Activated CD8-positive, alpha-beta memory T cell treated with anti-CD3 and anti-CD28 coated beads for 24 hours (primary cell): ENCODE data around the gene SIPA1L3.
"Not testable (repeated sequence)": the region's sequence is repeated elsewhere in the genome, so short reads cannot be mapped to it uniquely, and the experiment has no call there.

Experiments
- DNase-seq: peaks from one replicate; pipeline ENCODE4 v3.0.0-alpha.2; 2020

Gene SIPA1L3, protein sequence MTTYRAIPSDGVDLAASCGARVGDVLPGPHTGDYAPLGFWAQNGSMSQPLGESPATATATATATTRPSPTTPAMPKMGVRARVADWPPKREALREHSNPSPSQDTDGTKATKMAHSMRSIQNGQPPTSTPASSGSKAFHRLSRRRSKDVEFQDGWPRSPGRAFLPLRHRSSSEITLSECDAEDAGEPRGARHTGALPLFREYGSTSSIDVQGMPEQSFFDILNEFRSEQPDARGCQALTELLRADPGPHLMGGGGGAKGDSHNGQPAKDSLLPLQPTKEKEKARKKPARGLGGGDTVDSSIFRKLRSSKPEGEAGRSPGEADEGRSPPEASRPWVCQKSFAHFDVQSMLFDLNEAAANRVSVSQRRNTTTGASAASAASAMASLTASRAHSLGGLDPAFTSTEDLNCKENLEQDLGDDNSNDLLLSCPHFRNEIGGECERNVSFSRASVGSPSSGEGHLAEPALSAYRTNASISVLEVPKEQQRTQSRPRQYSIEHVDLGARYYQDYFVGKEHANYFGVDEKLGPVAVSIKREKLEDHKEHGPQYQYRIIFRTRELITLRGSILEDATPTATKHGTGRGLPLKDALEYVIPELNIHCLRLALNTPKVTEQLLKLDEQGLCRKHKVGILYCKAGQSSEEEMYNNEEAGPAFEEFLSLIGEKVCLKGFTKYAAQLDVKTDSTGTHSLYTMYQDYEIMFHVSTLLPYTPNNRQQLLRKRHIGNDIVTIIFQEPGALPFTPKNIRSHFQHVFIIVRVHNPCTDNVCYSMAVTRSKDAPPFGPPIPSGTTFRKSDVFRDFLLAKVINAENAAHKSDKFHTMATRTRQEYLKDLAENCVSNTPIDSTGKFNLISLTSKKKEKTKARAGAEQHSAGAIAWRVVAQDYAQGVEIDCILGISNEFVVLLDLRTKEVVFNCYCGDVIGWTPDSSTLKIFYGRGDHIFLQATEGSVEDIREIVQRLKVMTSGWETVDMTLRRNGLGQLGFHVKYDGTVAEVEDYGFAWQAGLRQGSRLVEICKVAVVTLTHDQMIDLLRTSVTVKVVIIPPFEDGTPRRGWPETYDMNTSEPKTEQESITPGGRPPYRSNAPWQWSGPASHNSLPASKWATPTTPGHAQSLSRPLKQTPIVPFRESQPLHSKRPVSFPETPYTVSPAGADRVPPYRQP (N-terminal part only)

GRCh38 chr19:37906869-37907734 is at the start of gene SIPA1L3:
Gene SIPA1L3, plus strand, starts transcription at chr19:37907208. Its CDS starts 174,358 bp downstream, at chr19:38081566.
- peak; percentile 95 for DNase-seq

- no peak for DNase-seq
Observed at GRCh38 chr19:37864501-37864900, 42.5 kb upstream of the SIPA1L3 start.

GRCh38 chr19:37865930-37866329 is 41.1 kb upstream of the SIPA1L3 start:
- DNase-seq = not testable (repeated sequence)

DNA sequence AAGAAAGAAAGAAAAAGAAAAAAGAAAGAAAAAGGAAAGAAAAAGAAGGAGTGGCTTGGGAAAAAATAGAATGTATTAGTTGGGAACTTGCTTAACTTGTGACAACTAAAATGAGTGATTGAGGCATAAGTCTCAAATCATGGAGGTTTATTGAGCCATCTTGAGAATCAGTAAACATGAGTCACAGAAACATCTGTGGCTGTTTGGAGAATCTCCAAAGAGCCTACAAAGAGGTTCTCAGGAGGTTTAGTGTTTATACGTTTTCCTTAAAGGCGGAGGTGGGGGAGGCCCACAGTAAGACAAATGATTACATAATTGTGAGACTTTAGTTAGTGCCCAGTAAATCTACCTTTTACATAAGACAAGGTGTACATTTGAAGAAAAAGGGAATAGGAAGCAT is 39.2 kb upstream of the SIPA1L3 start:
- DNase-seq = no peak

- no peak for DNase-seq
Observed at GRCh38 chr19:37869766-37870340, 37.2 kb upstream of the SIPA1L3 start.

- DNase-seq = no peak
Observed at GRCh38 chr19:37872383-37872782, 34.6 kb upstream of the SIPA1L3 start.

GRCh38 chr19:37874784-37875183 is 32.2 kb upstream of the SIPA1L3 start:
- DNase-seq = no peak

DNA sequence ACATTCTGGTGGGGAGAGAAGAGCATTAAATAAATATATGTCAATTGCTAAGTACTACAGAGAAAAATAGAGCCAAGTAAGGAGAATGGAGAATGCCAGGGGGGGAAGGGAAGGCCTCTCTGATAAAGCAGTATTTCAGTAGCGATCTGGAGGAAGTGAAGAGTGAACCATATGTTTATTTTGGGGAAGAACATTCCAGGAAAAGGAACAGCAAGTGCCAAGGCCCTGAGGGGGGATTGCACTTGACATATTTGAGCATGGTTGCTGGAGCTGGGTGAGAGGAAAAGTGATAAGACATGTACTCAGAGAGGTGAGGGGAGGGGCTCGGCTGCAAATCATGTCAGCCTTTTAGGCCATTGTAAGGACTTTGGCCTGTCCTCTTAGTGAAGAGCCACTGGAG is 31.0 kb upstream of the SIPA1L3 start:
- DNase-seq = no peak

DNA sequence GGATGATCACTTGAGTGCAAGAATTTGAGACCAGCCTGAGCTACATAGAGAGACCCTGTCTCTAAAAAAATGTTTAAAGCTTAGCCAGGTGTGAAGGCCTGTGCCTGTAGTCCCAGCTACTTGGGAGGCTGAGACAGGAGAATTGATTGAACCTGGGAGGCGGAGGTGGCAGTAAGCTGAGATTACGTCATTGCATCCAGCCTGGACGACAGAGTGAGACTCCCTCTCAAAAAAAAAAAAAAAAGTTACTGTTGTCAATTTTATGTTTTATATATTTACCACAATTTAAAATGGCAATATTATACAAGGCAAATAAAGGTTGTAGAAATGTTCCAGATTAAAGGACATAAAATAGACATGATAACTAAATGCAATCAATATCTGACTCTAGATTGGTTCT is 29.9 kb upstream of the SIPA1L3 start:
- no peak for DNase-seq

DNA sequence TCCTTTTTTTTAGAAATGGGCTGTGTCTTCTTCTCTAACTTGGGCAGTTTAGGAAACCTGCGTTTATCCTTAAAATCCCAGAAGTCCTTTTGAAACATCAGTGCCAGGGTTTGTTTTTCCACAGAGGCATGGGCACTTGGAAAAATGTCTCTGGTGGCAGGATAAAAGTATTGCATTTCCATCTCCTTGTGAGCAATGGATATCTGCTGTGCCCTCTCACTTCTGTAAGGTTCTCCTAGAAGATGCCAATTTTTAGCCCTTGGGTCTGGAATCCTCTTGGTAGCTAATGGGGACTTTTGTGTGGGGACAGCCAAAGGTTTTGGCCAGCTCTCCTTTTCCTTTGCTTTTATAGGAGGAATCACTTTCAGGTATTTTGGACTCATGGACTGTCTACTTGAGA is 21.6 kb upstream of the SIPA1L3 start:
- no peak for DNase-seq

- no peak for DNase-seq
Observed at GRCh38 chr19:37886571-37886970, 20.4 kb upstream of the SIPA1L3 start.

GRCh38 chr19:37893845-37894575 is 13.0 kb upstream of the SIPA1L3 start:
- DNase-seq = no peak

GRCh38 chr19:37896180-37896579 is 10.8 kb upstream of the SIPA1L3 start:
- DNase-seq = no peak

DNA sequence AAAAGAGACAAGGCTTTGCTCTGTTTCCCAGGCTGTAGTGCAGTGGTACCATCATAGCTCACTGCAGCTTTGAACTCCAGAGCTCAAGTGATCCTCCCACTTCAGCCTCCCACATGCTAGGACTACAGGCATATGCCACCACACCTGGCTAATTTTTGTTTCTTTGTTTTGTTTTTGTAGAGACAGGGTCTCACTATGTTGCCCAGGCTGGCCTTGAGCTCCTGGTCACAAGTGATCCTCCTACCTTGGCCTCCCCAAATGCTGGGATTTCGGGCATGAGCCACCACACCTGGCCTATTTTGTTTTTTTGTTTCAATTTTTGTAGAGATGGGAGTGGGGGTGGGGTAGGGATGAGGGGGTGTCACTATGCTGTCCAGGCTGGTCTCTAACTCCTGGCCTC is 7.6 kb upstream of the SIPA1L3 start:
- no peak for DNase-seq

DNA sequence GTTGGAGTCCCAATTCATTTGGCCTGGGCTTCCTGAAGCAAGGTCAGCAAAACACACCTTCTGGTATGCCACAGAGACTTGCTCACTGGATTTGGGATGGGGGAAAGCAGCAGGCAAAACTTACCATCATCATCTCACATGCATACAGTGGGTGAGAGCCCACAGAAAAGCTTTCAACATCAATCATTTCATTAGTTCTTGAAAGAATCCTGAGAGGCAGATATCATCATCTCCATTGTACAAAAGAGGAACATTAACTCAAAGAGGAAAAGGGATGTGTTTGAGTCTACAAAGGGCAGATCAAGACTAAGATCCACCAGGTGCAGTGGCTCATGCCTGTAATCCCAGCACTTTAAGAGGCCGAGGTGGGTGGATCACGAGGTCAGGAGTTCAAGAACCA is 7.0 kb upstream of the SIPA1L3 start:
- no peak for DNase-seq

DNA sequence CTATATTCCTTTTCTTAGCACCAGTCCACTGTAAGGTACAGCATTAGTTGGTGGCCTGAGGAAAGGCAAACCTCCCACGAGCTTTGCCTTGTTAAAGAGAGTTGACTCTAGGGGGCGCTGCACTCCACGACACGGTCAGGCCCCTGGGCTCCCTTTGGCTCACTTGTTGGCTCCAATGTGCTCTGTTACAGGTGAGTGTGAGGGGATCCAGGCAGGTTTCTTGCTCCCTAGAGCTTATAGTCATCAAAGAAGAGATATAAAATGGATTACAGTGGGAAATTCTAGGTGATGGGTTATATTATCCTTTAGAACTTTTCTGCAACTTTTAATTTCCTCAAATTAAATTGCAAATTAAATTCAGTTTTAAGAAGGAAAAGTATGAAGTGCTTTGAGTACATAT is 4.3 kb upstream of the SIPA1L3 start:
- peak; percentile 89 for DNase-seq

DNA sequence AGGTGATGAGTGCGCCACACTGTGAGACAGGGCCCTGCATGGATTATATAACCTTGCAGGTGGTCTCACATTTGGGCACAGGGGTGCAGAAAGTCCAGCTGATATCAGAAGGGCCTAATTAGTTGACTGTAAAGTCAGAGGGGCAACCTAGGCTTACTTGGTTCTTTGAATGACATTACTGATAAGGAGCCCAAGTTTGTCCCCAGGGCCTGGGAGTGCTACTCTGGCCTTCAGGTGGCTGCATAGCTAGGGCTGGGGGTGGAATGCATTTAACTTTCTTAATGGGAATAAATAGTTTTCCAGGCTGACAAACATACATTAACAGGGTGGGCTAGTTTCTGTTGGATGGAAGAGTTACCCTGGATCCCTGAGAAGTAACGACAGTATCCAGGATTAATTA is 3.9 kb upstream of the SIPA1L3 start:
- DNase-seq = no peak

GRCh38 chr19:37905946-37906868 is 801 bp upstream of the SIPA1L3 start, which contains the start of gene WDR87:
Gene WDR87, minus strand, starts transcription at chr19:37906594. Its CDS starts 8,355 bp downstream, at chr19:37898239.
- DNase-seq = peak; percentile 78

DNA sequence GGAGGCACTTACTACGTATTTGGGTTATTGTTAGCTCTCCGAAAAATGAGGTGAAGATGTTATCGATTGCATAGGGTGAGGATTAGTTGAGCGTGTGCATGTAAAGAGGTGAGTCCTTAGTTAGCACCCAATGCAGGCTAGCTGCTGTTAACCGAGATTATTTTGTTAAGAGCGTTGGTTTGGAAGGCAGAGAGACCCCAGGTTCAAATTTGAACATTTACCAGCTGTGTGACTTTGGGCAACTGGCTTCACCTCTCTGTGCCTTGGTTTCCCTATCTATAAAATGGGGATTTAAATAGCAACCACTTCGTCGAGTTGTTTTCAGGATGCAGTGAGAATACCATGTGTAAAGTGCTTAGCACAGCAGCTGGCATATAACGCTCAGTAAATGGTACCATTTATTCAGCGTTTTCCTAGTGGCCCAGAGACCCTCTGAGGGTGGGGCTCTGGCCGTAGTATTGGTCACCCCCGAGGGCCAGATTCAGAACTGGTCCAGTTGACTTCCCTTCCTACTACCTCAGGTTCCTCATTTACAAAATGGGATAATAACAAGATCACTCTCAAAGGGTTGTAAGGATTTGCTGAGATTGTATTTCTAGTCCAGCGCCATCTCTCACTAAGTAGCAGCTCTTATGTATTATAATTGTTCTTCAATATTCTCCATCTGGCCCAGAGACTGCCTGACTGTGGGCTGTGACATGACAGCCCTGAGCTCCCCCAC is 887 bp downstream of the SIPA1L3 start:
- no peak for DNase-seq
